Epithelial cell of esophagus (primary cell): ENCODE measurements around the gene ETF1.

Source experiments
- DNase-seq: peaks from one replicate; pipeline ENCODE4 v3.0.0; 2010; ENCODE audit warnings: low read depth
- H3K4me3 ChIP-seq: 2 replicates; pipeline ENCODE4 v1.5.1; 2011; ENCODE audit warnings: mild to moderate bottlenecking, low read length, control low read depth
- TF ChIP-seq, protein P1 (sequence below): IDR thresholded peaks from 2 replicates; pipeline ENCODE4 v1.5.1; 2011; ENCODE audit warnings: low read depth, mild to moderate bottlenecking, low read length, control low read depth, inconsistent platforms; ENCODE audit not compliant: insufficient read depth; ENCODE audit errors: missing control alignments

Gene ETF1

GRCh38 chr5:138580001-138580400, 37.0 kb upstream of the ETF1 start:
- TF ChIP-seq, protein P1, sequence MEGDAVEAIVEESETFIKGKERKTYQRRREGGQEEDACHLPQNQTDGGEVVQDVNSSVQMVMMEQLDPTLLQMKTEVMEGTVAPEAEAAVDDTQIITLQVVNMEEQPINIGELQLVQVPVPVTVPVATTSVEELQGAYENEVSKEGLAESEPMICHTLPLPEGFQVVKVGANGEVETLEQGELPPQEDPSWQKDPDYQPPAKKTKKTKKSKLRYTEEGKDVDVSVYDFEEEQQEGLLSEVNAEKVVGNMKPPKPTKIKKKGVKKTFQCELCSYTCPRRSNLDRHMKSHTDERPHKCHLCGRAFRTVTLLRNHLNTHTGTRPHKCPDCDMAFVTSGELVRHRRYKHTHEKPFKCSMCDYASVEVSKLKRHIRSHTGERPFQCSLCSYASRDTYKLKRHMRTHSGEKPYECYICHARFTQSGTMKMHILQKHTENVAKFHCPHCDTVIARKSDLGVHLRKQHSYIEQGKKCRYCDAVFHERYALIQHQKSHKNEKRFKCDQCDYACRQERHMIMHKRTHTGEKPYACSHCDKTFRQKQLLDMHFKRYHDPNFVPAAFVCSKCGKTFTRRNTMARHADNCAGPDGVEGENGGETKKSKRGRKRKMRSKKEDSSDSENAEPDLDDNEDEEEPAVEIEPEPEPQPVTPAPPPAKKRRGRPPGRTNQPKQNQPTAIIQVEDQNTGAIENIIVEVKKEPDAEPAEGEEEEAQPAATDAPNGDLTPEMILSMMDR, result no peak

GRCh38 chr5:138579517-138579863, 36.5 kb upstream of the ETF1 start:
- H3K4me3 ChIP-seq, result no peak overlapping the region
- DNase-seq, result no peak
- TF ChIP-seq, protein P1, result no peak

More at GRCh38 chr5:138580001-138580400, 37.0 kb upstream of the ETF1 start:
- no peak for DNase-seq
- H3K4me3 ChIP-seq, result no peak overlapping the region

DNA sequence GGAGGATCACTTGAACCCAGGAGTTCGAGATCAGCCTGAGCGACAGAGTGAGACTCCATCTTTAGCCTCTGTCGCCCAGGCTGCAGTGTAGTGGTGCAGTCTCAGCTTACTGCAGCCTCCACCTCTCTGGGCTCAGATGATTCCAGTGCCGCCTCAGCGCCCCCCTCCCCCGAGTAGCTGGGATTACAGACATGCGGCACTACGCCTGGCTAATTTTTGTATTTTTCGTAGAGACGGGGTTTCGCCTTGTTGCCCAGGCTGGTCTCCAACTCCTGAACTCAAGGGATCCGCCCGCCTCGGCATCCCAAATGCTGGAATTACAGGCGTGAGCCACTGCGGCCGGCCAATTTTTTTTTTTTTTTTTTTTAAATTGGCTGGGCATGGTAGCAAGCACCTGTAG, 34.4 kb upstream of the ETF1 start:
- H3K4me3 ChIP-seq, result no peak overlapping the region
- no peak for DNase-seq
- TF ChIP-seq, protein P1, result no peak

DNA sequence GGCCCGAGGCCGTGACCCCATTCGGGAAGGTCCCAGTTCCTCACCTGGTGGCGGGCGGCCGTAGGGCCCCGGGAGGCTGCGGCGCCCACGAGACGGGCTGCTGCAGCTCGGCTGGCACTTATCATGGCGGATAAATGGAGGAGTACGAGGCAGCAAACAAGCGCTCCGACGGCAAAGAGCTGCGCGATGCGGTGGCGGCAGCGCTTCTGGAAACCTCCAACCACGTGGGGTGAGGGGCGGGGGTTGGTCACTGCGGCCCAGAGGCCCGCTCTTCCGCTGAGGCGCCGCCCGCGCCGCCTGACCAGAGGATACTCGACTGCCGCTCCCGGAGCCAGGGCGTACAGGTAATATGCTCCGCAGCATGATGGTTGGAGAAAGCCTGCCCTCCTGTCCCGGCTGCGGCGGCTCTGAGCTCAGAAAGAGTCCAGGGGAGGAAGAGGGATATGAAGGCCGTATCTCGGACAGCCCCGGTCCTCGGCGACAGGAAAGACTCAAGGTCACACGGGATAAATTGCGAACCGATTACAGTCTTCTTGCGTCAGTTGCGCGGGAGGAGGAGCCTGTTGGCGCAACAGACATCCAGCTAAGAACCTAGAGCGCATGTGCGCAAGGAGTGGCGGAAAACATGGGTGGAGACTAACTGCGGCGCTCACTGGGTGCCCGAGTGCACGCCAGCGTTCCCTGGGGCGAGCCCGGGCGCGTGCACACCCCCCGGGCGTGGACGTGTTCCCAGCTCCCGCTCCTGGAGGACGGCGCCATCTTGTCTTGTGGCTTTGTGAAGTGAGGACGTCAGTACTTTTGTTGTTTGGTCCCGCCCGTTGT, 32.4 kb upstream of the ETF1 start, which contains the start of gene HSPA9:
TSS of gene HSPA9 (minus strand) at position 208 of the 822 bp plus-strand sequence. CDS start at position 125, 83 bp downstream.
- DNase-seq, result peak; percentile 99
- TF ChIP-seq, protein P1, result no peak
- H3K4me3 ChIP-seq, result peak within 1 kb of the TSS; percentile 88

GRCh38 chr5:138574744-138575193, 31.7 kb upstream of the ETF1 start:
- TF ChIP-seq, protein P1, result no peak
- peak overlapping the region; percentile 88 for H3K4me3 ChIP-seq
- DNase-seq, result peak; percentile 48

- H3K4me3 ChIP-seq, result peak overlapping the region; percentile 88
These were observed 31.1 kb upstream of the ETF1 start for GRCh38 chr5:138573949-138574670.

More at GRCh38 chr5:138573949-138574670, 31.1 kb upstream of the ETF1 start:
- peak; percentile 57 for DNase-seq
- TF ChIP-seq, protein P1, result no peak
